ENCODE measurements around the gene KBTBD4.

- TF ChIP-seq EGR1 (IDR thresholded peaks at IDR 0.05; ENCODE audit: low read depth) (no peak), RAD21 (IDR thresholded peaks at IDR 0.05; ENCODE audit: low read depth) (no peak), EZH2 (IDR thresholded peaks at IDR 0.05) (no peak), SIN3A (IDR thresholded peaks at IDR 0.05; ENCODE audit: low read depth) (no peak), ZBTB33 (IDR thresholded peaks at IDR 0.05; ENCODE audit: extremely low read depth, insufficient replicate concordance, low read length) (no peak), YY1 (IDR thresholded peaks at IDR 0.05; ENCODE audit: extremely low read depth, insufficient replicate concordance, low read depth, low read length) (no peak), CEBPB (IDR thresholded peaks at IDR 0.05; ENCODE audit: low read depth) (no peak)
- TF ChIP-seq, protein P1, sequence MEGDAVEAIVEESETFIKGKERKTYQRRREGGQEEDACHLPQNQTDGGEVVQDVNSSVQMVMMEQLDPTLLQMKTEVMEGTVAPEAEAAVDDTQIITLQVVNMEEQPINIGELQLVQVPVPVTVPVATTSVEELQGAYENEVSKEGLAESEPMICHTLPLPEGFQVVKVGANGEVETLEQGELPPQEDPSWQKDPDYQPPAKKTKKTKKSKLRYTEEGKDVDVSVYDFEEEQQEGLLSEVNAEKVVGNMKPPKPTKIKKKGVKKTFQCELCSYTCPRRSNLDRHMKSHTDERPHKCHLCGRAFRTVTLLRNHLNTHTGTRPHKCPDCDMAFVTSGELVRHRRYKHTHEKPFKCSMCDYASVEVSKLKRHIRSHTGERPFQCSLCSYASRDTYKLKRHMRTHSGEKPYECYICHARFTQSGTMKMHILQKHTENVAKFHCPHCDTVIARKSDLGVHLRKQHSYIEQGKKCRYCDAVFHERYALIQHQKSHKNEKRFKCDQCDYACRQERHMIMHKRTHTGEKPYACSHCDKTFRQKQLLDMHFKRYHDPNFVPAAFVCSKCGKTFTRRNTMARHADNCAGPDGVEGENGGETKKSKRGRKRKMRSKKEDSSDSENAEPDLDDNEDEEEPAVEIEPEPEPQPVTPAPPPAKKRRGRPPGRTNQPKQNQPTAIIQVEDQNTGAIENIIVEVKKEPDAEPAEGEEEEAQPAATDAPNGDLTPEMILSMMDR (IDR thresholded peaks at IDR 0.05 in 2 of 3, conservative IDR thresholded peaks at IDR 0.05 in 1 of 3; ENCODE audit: borderline replicate concordance in 1 of 3, insufficient read depth in 1 of 3, low read depth in 2 of 3, low read length in 2 of 3): no peak
Observed at GRCh38 chr11:47591764-47592163, 13.0 kb upstream of the KBTBD4 start.

Measured in HCT116 (cell line).